Naive B cell (primary cell): ENCODE data around the gene DMD. TPM values are rescaled to one million over a fixed set of nuclear protein-coding genes. Genes with fewer than 3 reads are reported as not detected.
A peak's percentile ranks its signal among the peaks of the same experiment; 100 is the strongest.

Experiments used
- ATAC-seq, 2 donors: fragments of 150-1000 bp; cut with Tn5 transposase; 2 replicates each; pipeline ENCODE4 v1.10.0; 2021; ENCODE audit warnings: low read depth in 2 of 2, mild to moderate bottlenecking in 2 of 2, moderate library complexity in 2 of 2
- DNase-seq: peaks from one replicate; pipeline ENCODE4 v3.0.0; 2022
- H3K27ac Mint-ChIP-seq, 6 donors: one replicate each; pipeline ENCODE4 v1.8.0; 2020 to 2022; ENCODE audit warnings: mild to moderate bottlenecking in 6 of 6, mixed read lengths in 6 of 6, moderate library complexity in 5 of 6, inconsistent platforms in 2 of 6
- H3K27me3 Mint-ChIP-seq, 3 donors: one replicate each; pipeline ENCODE4 v1.8.0; 2021 to 2022; ENCODE audit warnings: mixed read lengths in 3 of 3, mild to moderate bottlenecking in 1 of 3
- H3K36me3 Mint-ChIP-seq, 2 donors: one replicate each; pipeline ENCODE4 v1.8.0; 2020 to 2022; ENCODE audit warnings: mixed read lengths in 2 of 2, inconsistent platforms in 1 of 2, mild to moderate bottlenecking in 1 of 2
- H3K4me1 Mint-ChIP-seq, 3 donors: one replicate each; pipeline ENCODE4 v1.8.0; 2020 to 2022; ENCODE audit warnings: mixed read lengths in 3 of 3, inconsistent platforms in 1 of 3, mild to moderate bottlenecking in 1 of 3, moderate library complexity in 1 of 3
- H3K4me3 Mint-ChIP-seq, 8 donors: one replicate each; pipeline ENCODE4 v1.8.0; 2020 to 2022; ENCODE audit warnings: mild to moderate bottlenecking in 8 of 8, mixed read lengths in 8 of 8, moderate library complexity in 8 of 8, inconsistent platforms in 2 of 8
- H3K9me3 Mint-ChIP-seq, 7 donors: one replicate each; pipeline ENCODE4 v1.8.0; 2020 to 2022; ENCODE audit warnings: mixed read lengths in 7 of 7, mild to moderate bottlenecking in 5 of 7, inconsistent platforms in 2 of 7, moderate library complexity in 1 of 7
- polyA plus RNA-seq, 6 donors: library from polyadenylated mRNA; unstranded; fragments of 300-500 nt; fragmentation: Illumina TruSeq; gene quantifications; one replicate each; pipeline ENCODE4 v1.2.3, GENCODE V29; 2021; ENCODE audit warnings: low read depth in 6 of 6

The DMD gene
- polyA plus RNA-seq, 6 donors from 2014 or later, result 1.00 to 5.0 (median 1.9) TPM

- H3K4me1 Mint-ChIP-seq, result no peaks in the 10 kb centered on the region
- no peak overlapping the region for H3K27ac Mint-ChIP-seq
- H3K27me3 Mint-ChIP-seq, result no peaks in the 10 kb centered on the region
- ATAC-seq (no peak), DNase-seq (no peak)
- H3K4me3 Mint-ChIP-seq, result no peak overlapping the region
- peaks cover 0 to 10% (median 0%) of the 10 kb centered on the region in 7 donors for H3K9me3 Mint-ChIP-seq
- no peaks in the 10 kb centered on the region for H3K36me3 Mint-ChIP-seq
Observed at GRCh38 chrX:31705816-31706215, 1505.5 kb downstream of the DMD start.

GRCh38 chrX:31704938-31705337, 1506.4 kb downstream of the DMD start:
- Mint-ChIP-seq H3K36me3 (no peaks in the 10 kb centered on the region), H3K9me3 (peaks cover 0 to 10% (median 0%) of the 10 kb centered on the region in 7 donors), H3K4me3 (no peak overlapping the region), H3K27ac (no peak overlapping the region), H3K27me3 (no peaks in the 10 kb centered on the region), H3K4me1 (no peaks in the 10 kb centered on the region)
- ATAC-seq (no peak), DNase-seq (no peak)

- H3K27ac Mint-ChIP-seq, result no peak overlapping the region
- no peak for ATAC-seq
- H3K9me3 Mint-ChIP-seq, result peaks cover 0 to 10% (median 0%) of the 10 kb centered on the region in 7 donors
- H3K36me3 Mint-ChIP-seq, result no peaks in the 10 kb centered on the region
- H3K27me3 Mint-ChIP-seq, result no peaks in the 10 kb centered on the region
- no peaks in the 10 kb centered on the region for H3K4me1 Mint-ChIP-seq
- no peak overlapping the region for H3K4me3 Mint-ChIP-seq
- no peak for DNase-seq
Observed at GRCh38 chrX:31702222-31702621, 1509.1 kb downstream of the DMD start.

- DNase-seq (no peak), ATAC-seq (no peak)
- Mint-ChIP-seq H3K4me3 (no peak overlapping the region), H3K27me3 (no peaks in the 10 kb centered on the region), H3K36me3 (no peaks in the 10 kb centered on the region), H3K4me1 (no peaks in the 10 kb centered on the region), H3K9me3 (peaks cover 0 to 19% (median 5%) of the 10 kb centered on the region in 7 donors), H3K27ac (no peak overlapping the region)
Observed at GRCh38 chrX:31697294-31697916, 1513.9 kb downstream of the DMD start.

- DNase-seq (no peak), ATAC-seq (no peak)
- no peak overlapping the region for H3K27ac Mint-ChIP-seq
- H3K9me3 Mint-ChIP-seq, result peaks cover 0 to 2% (median 0%) of the 10 kb centered on the region in 7 donors
- H3K27me3 Mint-ChIP-seq, result no peaks in the 10 kb centered on the region
- no peaks in the 10 kb centered on the region for H3K4me1 Mint-ChIP-seq
- H3K36me3 Mint-ChIP-seq, result no peaks in the 10 kb centered on the region
- H3K4me3 Mint-ChIP-seq, result no peak overlapping the region
Observed at GRCh38 chrX:31679861-31680260, 1531.5 kb downstream of the DMD start.

- ATAC-seq, result no peak
- no peak overlapping the region for H3K4me3 Mint-ChIP-seq
- H3K9me3 Mint-ChIP-seq, result peaks cover 0 to 5% (median 1%) of the 10 kb centered on the region in 7 donors
- H3K4me1 Mint-ChIP-seq, result no peaks in the 10 kb centered on the region
- H3K27me3 Mint-ChIP-seq, result no peaks in the 10 kb centered on the region
- no peak for DNase-seq
- no peaks in the 10 kb centered on the region for H3K36me3 Mint-ChIP-seq
- no peak overlapping the region for H3K27ac Mint-ChIP-seq
Observed at GRCh38 chrX:31670245-31670644, 1541.1 kb downstream of the DMD start.

- DNase-seq (no peak), ATAC-seq (no peak)
- H3K36me3 Mint-ChIP-seq, result no peaks in the 10 kb centered on the region
- H3K27ac Mint-ChIP-seq, result no peak overlapping the region
- H3K4me1 Mint-ChIP-seq, result no peaks in the 10 kb centered on the region
- peaks cover 0 to 3% (median 0%) of the 10 kb centered on the region in 7 donors for H3K9me3 Mint-ChIP-seq
- no peaks in the 10 kb centered on the region for H3K27me3 Mint-ChIP-seq
- no peak overlapping the region for H3K4me3 Mint-ChIP-seq
Observed at GRCh38 chrX:31665454-31665853, 1545.9 kb downstream of the DMD start.

- ATAC-seq, result no peak
- Mint-ChIP-seq H3K9me3 (peaks cover 0 to 3% (median 0%) of the 10 kb centered on the region in 7 donors), H3K4me3 (no peak overlapping the region), H3K36me3 (no peaks in the 10 kb centered on the region), H3K27me3 (no peaks in the 10 kb centered on the region), H3K27ac (no peak overlapping the region), H3K4me1 (no peaks in the 10 kb centered on the region)
- DNase-seq, result no peak
Observed at GRCh38 chrX:31663172-31663571, 1548.2 kb downstream of the DMD start.

GRCh38 chrX:31661280-31661810, 1550.0 kb downstream of the DMD start:
- Mint-ChIP-seq H3K4me3 (no peak overlapping the region), H3K9me3 (peaks cover 0 to 3% (median 0%) of the 10 kb centered on the region in 7 donors), H3K27ac (peak overlapping the region in 1 of 6 donors; percentile 62), H3K27me3 (no peaks in the 10 kb centered on the region), H3K36me3 (no peaks in the 10 kb centered on the region), H3K4me1 (no peaks in the 10 kb centered on the region)
- DNase-seq (no peak), ATAC-seq (no peak)

GRCh38 chrX:31658360-31658759, 1553.0 kb downstream of the DMD start:
- no peak for DNase-seq
- no peak overlapping the region for H3K27ac Mint-ChIP-seq
- H3K36me3 Mint-ChIP-seq, result no peaks in the 10 kb centered on the region
- H3K9me3 Mint-ChIP-seq, result no peaks in the 10 kb centered on the region
- no peaks in the 10 kb centered on the region for H3K27me3 Mint-ChIP-seq
- no peaks in the 10 kb centered on the region for H3K4me1 Mint-ChIP-seq
- no peak overlapping the region for H3K4me3 Mint-ChIP-seq
- no peak for ATAC-seq

- no peak for ATAC-seq
- H3K27me3 Mint-ChIP-seq, result peaks cover 0 to 6% (median 0%) of the 10 kb centered on the region in 3 donors
Observed at GRCh38 chrX:31656013-31656412, 1555.3 kb downstream of the DMD start.

GRCh38 chrX:31653422-31653821, 1557.9 kb downstream of the DMD start:
- H3K4me3 Mint-ChIP-seq, result no peak overlapping the region
- peaks cover 0 to 6% (median 0%) of the 10 kb centered on the region in 3 donors for H3K27me3 Mint-ChIP-seq
- H3K9me3 Mint-ChIP-seq, result peaks cover 0 to 4% (median 0%) of the 10 kb centered on the region in 7 donors
- H3K27ac Mint-ChIP-seq, result no peak overlapping the region
- H3K4me1 Mint-ChIP-seq, result no peaks in the 10 kb centered on the region
- H3K36me3 Mint-ChIP-seq, result no peaks in the 10 kb centered on the region
- ATAC-seq (no peak), DNase-seq (no peak)

More at GRCh38 chrX:31656013-31656412, 1555.3 kb downstream of the DMD start:
- no peak for DNase-seq
- Mint-ChIP-seq H3K9me3 (peaks cover 0 to 4% (median 0%) of the 10 kb centered on the region in 7 donors), H3K4me1 (no peaks in the 10 kb centered on the region), H3K27ac (no peak overlapping the region), H3K4me3 (no peak overlapping the region), H3K36me3 (no peaks in the 10 kb centered on the region)

GRCh38 chrX:31652650-31653049, 1558.7 kb downstream of the DMD start:
- no peaks in the 10 kb centered on the region for H3K4me1 Mint-ChIP-seq
- peaks cover 0 to 6% (median 0%) of the 10 kb centered on the region in 3 donors for H3K27me3 Mint-ChIP-seq
- H3K9me3 Mint-ChIP-seq, result peaks cover 0 to 4% (median 0%) of the 10 kb centered on the region in 7 donors
- no peak for DNase-seq
- ATAC-seq, result no peak
- no peak overlapping the region for H3K4me3 Mint-ChIP-seq
- no peaks in the 10 kb centered on the region for H3K36me3 Mint-ChIP-seq
- H3K27ac Mint-ChIP-seq, result no peak overlapping the region

- Mint-ChIP-seq H3K27me3 (peaks cover 0 to 6% (median 0%) of the 10 kb centered on the region in 3 donors), H3K9me3 (peaks cover 0 to 4% (median 0%) of the 10 kb centered on the region in 7 donors), H3K27ac (no peak overlapping the region), H3K4me3 (no peak overlapping the region), H3K4me1 (no peaks in the 10 kb centered on the region), H3K36me3 (no peaks in the 10 kb centered on the region)
- ATAC-seq (no peak), DNase-seq (no peak)
Observed at GRCh38 chrX:31649201-31649600, 1562.1 kb downstream of the DMD start.
